Uterus (tissue), 4 donors: Measurements from ENCODE around the gene LDLRAD2. TPM values are rescaled to one million over a fixed set of nuclear protein-coding genes. Genes with fewer than 3 reads are reported as not detected.

Experiments used
- DNase-seq, 2 donors: peaks; one replicate each; pipeline ENCODE4 v3.0.0-alpha.2; 2019 to 2020
- H3K27ac ChIP-seq, 2 donors: fragments of 200-600 bp; sonication (generic); 1 replicate in 1 of 2; 2 replicates in 1 of 2; pipeline ENCODE4 v1.5.1; 2016 to 2018
- H3K27me3 ChIP-seq, 2 donors: fragments of 200-600 bp; sonication (generic); one replicate each; pipeline ENCODE4 v1.5.1; 2018 to 2019; ENCODE audit warnings: control low read depth in 1 of 2
- H3K36me3 ChIP-seq, 2 donors: fragments of 200-600 bp; sonication (generic); one replicate each; pipeline ENCODE4 v1.5.1; 2019; ENCODE audit warnings: control low read depth in 1 of 2
- H3K4me1 ChIP-seq, 2 donors: fragments of 200-600 bp; sonication (generic); one replicate each; pipeline ENCODE4 v1.5.1; 2018 to 2019; ENCODE audit warnings: control low read depth in 1 of 2
- H3K4me3 ChIP-seq, 2 donors: fragments of 200-600 bp; sonication (generic); 1 replicate in 1 of 2; 2 replicates in 1 of 2; pipeline ENCODE4 v1.5.1; 2018 to 2019; ENCODE audit warnings: mild to moderate bottlenecking in 1 of 2
- H3K9me3 ChIP-seq, 2 donors: fragments of 200-600 bp; sonication (generic); one replicate each; pipeline ENCODE4 v1.5.1; 2019; ENCODE audit warnings: control low read depth in 1 of 2
- CTCF ChIP-seq, 4 experiments: fragments of 200-600 bp in 2 of 4; fragments of 450-650 bp in 2 of 4; sonication (generic) in 2 of 4; IDR thresholded peaks; one replicate each; pipeline ENCODE4 v1.5.1; 2016 to 2019; ENCODE audit warnings: antibody characterized with exemption in 4 of 4, mild to moderate bottlenecking in 2 of 4, moderate library complexity in 1 of 4
- POLR2A ChIP-seq, 2 donors: fragments of 450-650 bp; IDR thresholded peaks; one replicate each; pipeline ENCODE4 v1.6.1; 2016; ENCODE audit warnings: antibody characterized with exemption in 2 of 2, mild to moderate bottlenecking in 1 of 2, moderate library complexity in 1 of 2
- intact Hi-C: fragments of 100-400 bp; cut with DNase I; formaldehyde crosslinking; loops from one replicate; pipeline ENCODE4 v1.15.1; 2023; ENCODE audit warnings: low total_unique reads
- total RNA-seq, 4 donors: library from RNA; depleted of rRNA in 3 of 4; stranded (reverse); fragments of >200 nt in 3 of 4; gene quantifications; one replicate each; pipeline versions ENCODE4 v1.1.0 to v1.2.4, GENCODE V29; 2014 to 2023
- donor health status: DM: yes; HTN: yes; CAD: no.

The LDLRAD2 gene
- total RNA-seq, 4 donors from 2014 or later = 0.48 TPM; not detected in 3

- Histone ChIP-seq H3K9me3 (no peaks in the 10 kb centered on the region), H3K4me3 (no peak overlapping the region), H3K27ac (no peak overlapping the region), H3K27me3 (no peaks in the 10 kb centered on the region), H3K4me1 (no peaks in the 10 kb centered on the region), H3K36me3 (no peaks in the 10 kb centered on the region)
- no peak for DNase-seq
- intact Hi-C loops = no loop called here
- TF ChIP-seq CTCF (IDR thresholded peaks at IDR 0.05) = no peak
- TF ChIP-seq POLR2A (IDR thresholded peaks at IDR 0.05) = no peak
These were observed 35.4 kb downstream of the LDLRAD2 start for GRCh38 chr1:21847223-21848205.

GRCh38 chr1:21848524-21849174 is 36.6 kb downstream of the LDLRAD2 start:
- no peaks in the 10 kb centered on the region for H3K36me3 ChIP-seq
- intact Hi-C loops = no loop called here
- H3K9me3 ChIP-seq = no peaks in the 10 kb centered on the region
- no peak overlapping the region for H3K4me3 ChIP-seq
- H3K27ac ChIP-seq = no peak overlapping the region
- no peak for TF ChIP-seq POLR2A (IDR thresholded peaks at IDR 0.05)
- no peak for TF ChIP-seq CTCF (IDR thresholded peaks at IDR 0.05)
- H3K27me3 ChIP-seq = no peaks in the 10 kb centered on the region
- no peak for DNase-seq
- no peaks in the 10 kb centered on the region for H3K4me1 ChIP-seq

- Histone ChIP-seq H3K4me1 (no peaks in the 10 kb centered on the region), H3K27me3 (no peaks in the 10 kb centered on the region), H3K27ac (no peak overlapping the region), H3K4me3 (no peak overlapping the region), H3K9me3 (no peaks in the 10 kb centered on the region), H3K36me3 (no peaks in the 10 kb centered on the region)
- TF ChIP-seq CTCF (IDR thresholded peaks at IDR 0.05) (no peak), POLR2A (IDR thresholded peaks at IDR 0.05) (no peak)
- no peak for DNase-seq
- intact Hi-C loops = no loop called here
These were observed 38.0 kb downstream of the LDLRAD2 start for GRCh38 chr1:21849909-21850576.

GRCh38 chr1:21851430-21852250 is 39.6 kb downstream of the LDLRAD2 start:
- intact Hi-C loops = no loop called here
- H3K9me3 ChIP-seq = no peaks in the 10 kb centered on the region
- no peaks in the 10 kb centered on the region for H3K27me3 ChIP-seq
- H3K36me3 ChIP-seq = no peaks in the 10 kb centered on the region
- no peak for DNase-seq
- no peaks in the 10 kb centered on the region for H3K4me1 ChIP-seq
- H3K27ac ChIP-seq = no peak overlapping the region
- no peak for TF ChIP-seq POLR2A (IDR thresholded peaks at IDR 0.05)
- TF ChIP-seq CTCF (IDR thresholded peaks at IDR 0.05) = no peak
- H3K4me3 ChIP-seq = no peak overlapping the region
